ENCODE data around the gene POLR2E.

DNA sequence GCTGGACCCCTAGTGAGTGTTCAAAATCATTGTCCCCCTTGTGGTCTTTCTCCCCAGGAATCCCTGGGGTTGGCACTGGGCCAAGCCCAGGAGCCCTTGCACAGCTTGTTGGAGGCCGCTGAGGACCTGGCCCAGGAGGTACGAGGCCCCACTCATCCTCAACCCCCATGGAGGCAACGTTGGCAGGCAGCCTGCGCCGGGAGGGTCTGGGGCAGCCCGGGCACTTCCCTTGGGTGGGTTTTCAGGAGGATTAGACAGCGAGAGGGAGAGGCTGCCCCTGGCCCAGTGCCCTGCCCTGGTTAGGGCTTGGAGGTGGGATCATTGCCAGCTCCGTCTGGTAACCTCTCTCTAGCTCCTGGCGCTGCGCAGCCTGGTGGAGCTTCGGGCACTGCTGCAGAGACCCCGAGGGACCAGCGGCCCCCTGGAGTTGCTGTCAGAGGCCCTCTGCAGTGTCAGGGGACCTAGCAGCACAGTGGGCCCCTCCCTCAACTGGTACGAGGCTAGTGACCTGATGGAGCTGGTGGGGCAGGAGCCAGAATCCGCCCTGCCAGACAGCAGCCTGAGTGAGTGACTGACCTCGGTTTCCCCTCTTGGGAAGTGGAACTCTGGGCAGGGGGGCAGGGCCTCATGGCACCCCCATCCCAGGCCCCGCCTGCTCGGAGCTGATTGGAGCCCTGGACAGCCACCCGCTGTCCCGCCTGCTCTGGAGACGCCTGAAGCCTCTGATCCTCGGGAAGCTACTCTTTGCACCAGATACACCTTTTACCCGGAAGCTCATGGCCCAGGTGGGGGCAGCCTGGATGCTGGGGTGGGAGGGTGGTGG lies 52.3 kb downstream of the POLR2E start:
- TF ChIP-seq CTCF (conservative IDR thresholded peaks at IDR 0.05) (no peak), EZH2 (IDR thresholded peaks at IDR 0.05; ENCODE audit: low read depth) (no peak)
